Right lobe of liver (tissue), 6 donors: ENCODE results near the gene MYLK. TPM values are rescaled to one million over a fixed set of nuclear protein-coding genes. Genes with fewer than 3 reads are reported as not detected.

ENCODE experiments used
- ATAC-seq, 4 donors: fragments of 200-7000 bp; cut with Tn5 transposase; one replicate each; pipeline ENCODE4 v1.9.1; 2020; ENCODE audit warnings: mild to moderate bottlenecking in 4 of 4, moderate library complexity in 4 of 4
- DNase-seq, 3 donors: peaks; one replicate each; pipeline ENCODE4 v3.0.0-alpha.2; 2020
- H3K27ac ChIP-seq, 3 donors: fragments of 200-600 bp; one replicate each; pipeline ENCODE4 v1.8.0; 2022
- H3K27me3 ChIP-seq, 2 donors: fragments of 200-600 bp; one replicate each; pipeline ENCODE4 v1.8.0; 2022
- H3K36me3 ChIP-seq, 4 donors: fragments of 200-600 bp; sonication (generic) in 1 of 4; one replicate each; pipeline versions ENCODE4 v1.5.1 to v1.8.0; 2017 to 2022; ENCODE audit warnings: control low read depth in 1 of 4
- H3K4me1 ChIP-seq, 4 donors: fragments of 200-600 bp; sonication (generic) in 1 of 4; one replicate each; pipeline versions ENCODE4 v1.5.1 to v1.8.0; 2017 to 2022; ENCODE audit warnings: control low read depth in 1 of 4
- H3K4me3 ChIP-seq, 3 donors: fragments of 200-600 bp; one replicate each; pipeline ENCODE4 v1.8.0; 2022
- H3K9me3 ChIP-seq, 4 donors: fragments of 200-600 bp; sonication (generic) in 1 of 4; one replicate each; pipeline versions ENCODE4 v1.5.1 to v1.8.0; 2017 to 2022; ENCODE audit warnings: control low read depth in 1 of 4
- CTCF ChIP-seq, 4 donors: fragments of 200-600 bp in 3 of 4; fragments of 450-650 bp in 1 of 4; IDR thresholded peaks; one replicate each; pipeline versions ENCODE4 v1.5.1 to v1.8.0; 2016 to 2022; ENCODE audit warnings: antibody characterized with exemption in 4 of 4, mild to moderate bottlenecking in 2 of 4
- POLR2A ChIP-seq: fragments of 450-650 bp; IDR thresholded peaks from one replicate; pipeline ENCODE4 v1.6.1; 2017; ENCODE audit warnings: antibody characterized with exemption, mild to moderate bottlenecking
- WGBS: methylation state at CpG from one replicate; pipeline ENCODE4 v1.1.6; 2018; ENCODE audit warnings: low coverage, low lambda C conversion rate; ENCODE audit not compliant: insufficient coverage; ENCODE audit errors: missing lambda C conversion rate; 5-methylcytosine and 5-hydroxymethylcytosine counted together
- intact Hi-C, 2 donors: fragments of 100-400 bp; cut with DNase I; formaldehyde crosslinking; loops; one replicate each; pipeline versions ENCODE4 v1.11.2 to v1.14.1; 2022
- total RNA-seq, 6 experiments: library from RNA; depleted of rRNA in 2 of 6; stranded (reverse); fragments of >200 nt in 2 of 6; fragmentation: NEBNext Ultra II Directional in 3 of 6; extraction: Animal tissue kit (Norgen Biotek cat#: 25700) in 3 of 6; gene quantifications; one replicate each; pipeline versions ENCODE4 v1.1.0 to v1.2.4, GENCODE V29; 2016 to 2023
- donor health status: DM: no; HTN: yes; CAD: no.
- donor health status: DM: no; HTN: no; CAD: no.
- donor health status: DM: no; HTN: no; CAD: no.
- donor health status: DM: no; HTN: yes; CAD: no.
- donor health status: DM: no; HTN: yes; CAD: no.

Gene MYLK
- total RNA-seq, 6 experiments from 2014 or later = 61.1 to 146 (median 97.8) TPM

GRCh38 chr3:123854905-123855304 is 29.2 kb downstream of the MYLK start:
- 36% methylated on average over 2 of the region's 2 CpGs for WGBS

DNA sequence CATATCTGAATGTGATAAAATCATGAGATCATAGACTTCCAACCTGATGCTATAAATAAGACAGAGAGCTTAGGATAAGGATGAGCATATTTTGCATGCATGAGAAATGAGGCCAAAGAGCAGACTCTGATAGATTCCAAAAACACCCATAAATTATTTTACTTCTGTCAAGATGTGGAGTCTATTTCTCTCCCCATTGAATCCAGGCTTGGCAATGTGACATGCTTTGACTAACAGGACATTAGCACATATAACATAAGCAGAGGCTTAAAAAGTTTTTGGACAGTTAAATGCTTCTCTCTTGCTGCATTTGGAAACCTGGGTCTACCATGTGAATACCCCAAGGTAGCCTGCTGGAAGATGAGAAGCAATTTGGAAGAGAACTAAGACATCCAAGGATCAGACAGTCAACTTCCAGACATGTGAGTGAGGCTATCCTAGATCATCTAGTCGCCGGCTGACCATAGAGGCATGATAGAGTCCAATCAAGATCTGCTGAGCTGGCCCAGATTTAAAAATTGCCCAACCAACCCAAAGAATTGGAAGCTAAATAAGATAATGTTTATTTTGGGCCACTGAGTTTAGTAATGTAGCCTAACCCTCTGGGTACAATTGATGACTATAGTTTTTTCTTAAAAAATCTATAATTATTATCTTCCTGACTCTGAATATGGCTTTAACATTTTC is 30.3 kb downstream of the MYLK start:
- TF ChIP-seq POLR2A = no peak
- TF ChIP-seq CTCF (IDR thresholded peaks at IDR 0.05) = no peak
- ATAC-seq (peak in 2 of 4 donors; percentile 82 to 84), DNase-seq (no peak)
- H3K27ac ChIP-seq = no peak overlapping the region
- intact Hi-C loops = no loop called here
- H3K27me3 ChIP-seq = no peaks in the 10 kb centered on the region
- no CpG with 5 or more reads among the region's 2 CpGs for WGBS
- H3K4me1 ChIP-seq = peaks cover 0 to 3% (median 0%) of the 10 kb centered on the region in 4 donors
- peaks cover 0 to under 1% (median 0%) of the 10 kb centered on the region in 4 donors for H3K9me3 ChIP-seq
- H3K36me3 ChIP-seq = no peaks in the 10 kb centered on the region
- H3K4me3 ChIP-seq = no peak overlapping the region

More at GRCh38 chr3:123854905-123855304, 29.2 kb downstream of the MYLK start:
- no peak for DNase-seq
- H3K27ac ChIP-seq = peak overlapping the region in 1 of 3 donors; percentile 7
- no peaks in the 10 kb centered on the region for H3K27me3 ChIP-seq
- intact Hi-C loops = no loop called here
- peak in 2 of 4 donors; percentile 59 to 65 for ATAC-seq
- peaks cover 0 to 3% (median 0%) of the 10 kb centered on the region in 4 donors for H3K4me1 ChIP-seq
- no peaks in the 10 kb centered on the region for H3K9me3 ChIP-seq
- TF ChIP-seq CTCF (IDR thresholded peaks at IDR 0.05) (no peak), POLR2A (no peak)
- no peaks in the 10 kb centered on the region for H3K36me3 ChIP-seq
- H3K4me3 ChIP-seq = no peak overlapping the region

DNA sequence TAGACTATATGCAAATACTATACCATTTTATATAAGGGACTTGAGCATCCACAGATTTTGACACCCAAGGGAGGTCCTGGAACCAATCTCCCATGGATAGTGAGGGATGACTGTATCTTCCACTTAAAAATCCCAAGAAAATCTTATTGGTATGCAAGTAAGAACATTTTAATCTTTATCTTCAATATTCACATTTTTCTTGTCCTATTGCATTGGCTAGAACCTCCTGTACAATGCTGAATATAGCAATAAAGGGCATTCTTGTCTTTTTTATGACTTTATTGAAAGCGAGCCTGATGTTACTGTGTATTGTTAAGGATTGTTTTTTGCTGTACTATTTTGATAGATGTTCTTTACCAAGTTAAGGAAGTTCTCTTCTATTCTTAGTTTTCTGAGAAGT is 36.9 kb downstream of the MYLK start:
- no peak for ATAC-seq
- intact Hi-C loops = no loop called here
- 83% methylated on average over 1 of the region's 1 CpG for WGBS

DNA sequence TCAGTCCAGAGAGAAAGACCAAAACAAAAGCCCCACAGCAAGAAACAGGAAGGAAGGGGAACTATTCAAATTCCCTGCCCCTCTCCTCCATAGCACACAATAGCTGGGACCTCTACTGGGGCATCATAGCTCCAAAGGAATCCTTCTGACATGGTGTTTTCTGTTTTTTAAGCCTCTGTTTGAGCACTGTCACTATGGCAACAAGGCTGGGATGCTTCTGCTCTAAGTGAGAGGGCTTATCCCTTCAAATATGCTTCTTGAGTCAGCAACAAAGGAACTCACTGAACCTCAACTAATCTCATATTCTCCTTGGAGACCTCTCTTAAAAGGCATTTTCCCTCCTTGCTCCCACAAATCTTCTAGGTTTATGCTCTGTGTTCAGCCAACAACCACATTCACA is 40.5 kb downstream of the MYLK start:
- intact Hi-C loops = no loop called here
- Histone ChIP-seq H3K9me3 (peaks cover 0 to 24% (median 5%) of the 10 kb centered on the region in 4 donors), H3K36me3 (no peaks in the 10 kb centered on the region), H3K27ac (no peak overlapping the region), H3K4me1 (no peaks in the 10 kb centered on the region), H3K4me3 (no peak overlapping the region), H3K27me3 (no peaks in the 10 kb centered on the region)
- no peak for ATAC-seq
- no peak for DNase-seq
- no peak for TF ChIP-seq CTCF (IDR thresholded peaks at IDR 0.05)
- TF ChIP-seq POLR2A = no peak

More for the DNA sequence above, 36.9 kb downstream of the MYLK start:
- H3K27ac ChIP-seq = no peak overlapping the region
- H3K36me3 ChIP-seq = no peaks in the 10 kb centered on the region
- H3K4me3 ChIP-seq = no peak overlapping the region
- no peak for TF ChIP-seq POLR2A
- no peak for TF ChIP-seq CTCF (IDR thresholded peaks at IDR 0.05)
- H3K27me3 ChIP-seq = no peaks in the 10 kb centered on the region
- H3K9me3 ChIP-seq = peaks cover 0 to 16% (median 6%) of the 10 kb centered on the region in 4 donors
- DNase-seq = no peak
- no peaks in the 10 kb centered on the region for H3K4me1 ChIP-seq
